ENCODE data around the gene C19orf67. TPM values are rescaled to one million over a fixed set of nuclear protein-coding genes. Genes with fewer than 3 reads are reported as not detected.

C19orf67 gene
- not detected for total RNA-seq

DNA sequence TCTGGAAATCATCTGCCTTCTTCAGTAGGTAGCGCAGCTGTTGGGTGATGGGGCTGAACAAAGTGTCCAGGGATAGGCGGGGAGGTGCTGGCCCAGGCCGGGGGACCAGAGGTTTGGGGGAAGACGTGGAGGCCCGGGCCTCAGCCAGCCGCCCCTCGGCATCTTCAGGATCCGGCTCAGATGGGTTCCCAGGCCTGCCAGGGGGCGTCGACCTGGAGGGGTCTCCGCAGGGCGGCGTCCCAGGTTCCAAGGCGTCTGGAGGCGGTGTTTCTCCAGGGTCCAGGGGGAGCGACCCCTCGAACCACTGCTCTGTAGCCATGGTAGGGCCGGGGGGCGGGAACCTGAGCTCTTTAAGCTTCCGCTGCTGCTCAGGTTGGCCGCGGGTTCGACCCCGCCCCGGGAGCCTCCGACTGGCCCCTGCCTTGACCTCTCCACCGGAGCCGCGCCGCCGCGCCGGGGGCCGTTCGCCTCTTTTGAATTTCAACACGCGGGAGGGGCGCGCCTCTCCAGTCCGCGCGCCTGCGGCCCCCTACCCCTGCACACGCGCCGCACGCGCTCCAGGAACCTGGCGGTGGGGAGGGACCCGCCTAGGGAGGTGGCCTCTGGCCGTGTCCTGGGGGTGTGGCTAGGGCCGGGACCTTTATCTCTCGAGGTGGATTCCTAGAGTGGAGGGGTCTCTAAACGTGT is at the start of gene C19orf67:
Gene C19orf67 (minus strand): TSS at position 475 of the 687 bp plus-strand sequence. CDS start 156 bp downstream, at position 319.
- TF ChIP-seq POLR2A (IDR thresholded peaks at IDR 0.05) (no peak), POLR2AphosphoS5 (IDR thresholded peaks at IDR 0.05) (no peak)
- TF ChIP-seq, protein P1, sequence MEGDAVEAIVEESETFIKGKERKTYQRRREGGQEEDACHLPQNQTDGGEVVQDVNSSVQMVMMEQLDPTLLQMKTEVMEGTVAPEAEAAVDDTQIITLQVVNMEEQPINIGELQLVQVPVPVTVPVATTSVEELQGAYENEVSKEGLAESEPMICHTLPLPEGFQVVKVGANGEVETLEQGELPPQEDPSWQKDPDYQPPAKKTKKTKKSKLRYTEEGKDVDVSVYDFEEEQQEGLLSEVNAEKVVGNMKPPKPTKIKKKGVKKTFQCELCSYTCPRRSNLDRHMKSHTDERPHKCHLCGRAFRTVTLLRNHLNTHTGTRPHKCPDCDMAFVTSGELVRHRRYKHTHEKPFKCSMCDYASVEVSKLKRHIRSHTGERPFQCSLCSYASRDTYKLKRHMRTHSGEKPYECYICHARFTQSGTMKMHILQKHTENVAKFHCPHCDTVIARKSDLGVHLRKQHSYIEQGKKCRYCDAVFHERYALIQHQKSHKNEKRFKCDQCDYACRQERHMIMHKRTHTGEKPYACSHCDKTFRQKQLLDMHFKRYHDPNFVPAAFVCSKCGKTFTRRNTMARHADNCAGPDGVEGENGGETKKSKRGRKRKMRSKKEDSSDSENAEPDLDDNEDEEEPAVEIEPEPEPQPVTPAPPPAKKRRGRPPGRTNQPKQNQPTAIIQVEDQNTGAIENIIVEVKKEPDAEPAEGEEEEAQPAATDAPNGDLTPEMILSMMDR (IDR thresholded peaks at IDR 0.05): no peak
- H3K27me3 ChIP-seq: no peaks in the 10 kb centered on the region
- H3K4me3 ChIP-seq: no peak within 1 kb of the TSS
- DNase-seq (ENCODE audit: low spot score in 2 of 2): no peak
- H3K4me1 ChIP-seq: no peaks in the 10 kb centered on the region
- intact Hi-C loops (cut with DNase I; ENCODE audit: low total_unique reads): no loop called here
- H3K36me3 ChIP-seq: no peaks in the 10 kb centered on the region
- no peak within 1 kb of the TSS for H3K27ac ChIP-seq
- no peaks in the 10 kb centered on the region for H3K9me3 ChIP-seq

DNA sequence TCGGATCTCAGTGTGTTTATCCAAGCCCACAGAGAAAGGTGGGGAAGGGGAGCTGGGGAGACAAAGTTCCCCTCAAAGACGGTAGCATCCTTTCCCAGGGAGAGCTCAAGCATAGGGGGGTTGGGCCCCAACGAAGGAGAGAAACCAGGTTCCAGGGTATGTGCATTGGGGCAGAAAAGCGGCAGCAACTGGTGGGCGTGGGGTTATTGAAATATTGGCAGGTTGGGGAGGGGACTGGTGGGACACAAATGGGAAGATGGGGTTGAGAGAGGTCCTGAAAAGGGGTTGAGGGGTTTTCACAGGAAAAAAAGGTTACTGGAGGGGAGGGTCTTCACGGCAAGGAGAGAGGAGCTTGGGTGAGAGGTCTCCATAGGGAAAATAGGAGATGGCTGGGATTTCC is 49.8 kb upstream of the C19orf67 start:
- Histone ChIP-seq H3K27ac (no peak overlapping the region), H3K36me3 (no peaks in the 10 kb centered on the region)
- intact Hi-C loops (cut with DNase I; ENCODE audit: low total_unique reads): no loop called here

DNA sequence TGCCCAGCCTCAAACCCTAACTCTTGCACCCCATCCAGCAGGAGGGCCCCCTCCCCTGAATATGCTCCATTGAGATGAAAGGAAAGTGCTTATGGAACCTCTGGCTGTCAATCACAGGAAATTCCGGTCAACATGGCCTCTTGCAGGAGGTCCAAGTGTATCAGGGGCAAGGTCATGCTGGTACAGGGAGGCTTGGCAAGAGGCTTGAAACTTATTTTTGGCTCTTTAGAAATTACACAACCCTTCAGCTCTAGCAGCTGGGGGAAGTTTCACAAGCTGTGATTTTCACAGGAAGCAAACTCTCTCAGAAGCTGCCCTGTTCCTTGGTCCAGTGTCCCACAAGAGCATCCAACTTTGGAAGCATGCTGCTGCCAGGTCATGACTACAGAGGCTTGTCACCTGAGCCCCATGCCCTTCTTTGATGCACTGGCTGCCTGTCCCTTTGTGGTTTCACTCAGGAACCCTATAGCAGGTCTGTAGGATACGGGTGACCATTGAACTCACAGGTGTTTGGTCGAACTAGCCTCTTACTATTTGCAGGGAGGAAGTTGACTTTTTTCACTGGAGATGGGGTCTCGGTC is 42.4 kb upstream of the C19orf67 start:
- Histone ChIP-seq H3K27ac (no peak overlapping the region), H3K9me3 (no peaks in the 10 kb centered on the region), H3K36me3 (no peaks in the 10 kb centered on the region), H3K4me1 (no peaks in the 10 kb centered on the region), H3K27me3 (no peaks in the 10 kb centered on the region), H3K4me3 (no peak overlapping the region)
- no peak for TF ChIP-seq POLR2A (IDR thresholded peaks at IDR 0.05)
- TF ChIP-seq, protein P1 (IDR thresholded peaks at IDR 0.05): no peak
- TF ChIP-seq POLR2AphosphoS5 (IDR thresholded peaks at IDR 0.05): no peak
- DNase-seq (ENCODE audit: low spot score in 2 of 2): no peak
- intact Hi-C loops (cut with DNase I; ENCODE audit: low total_unique reads): no loop called here

More for the DNA sequence above, 49.8 kb upstream of the C19orf67 start:
- no peaks in the 10 kb centered on the region for H3K27me3 ChIP-seq
- TF ChIP-seq, protein P1 (IDR thresholded peaks at IDR 0.05): no peak
- TF ChIP-seq POLR2A (IDR thresholded peaks at IDR 0.05) (no peak), POLR2AphosphoS5 (IDR thresholded peaks at IDR 0.05) (no peak)
- no peaks in the 10 kb centered on the region for H3K9me3 ChIP-seq
- DNase-seq (ENCODE audit: low spot score in 2 of 2): no peak
- peaks cover 0 to 4% of the 10 kb centered on the region in 2 donors for H3K4me1 ChIP-seq
- no peak overlapping the region for H3K4me3 ChIP-seq

DNA sequence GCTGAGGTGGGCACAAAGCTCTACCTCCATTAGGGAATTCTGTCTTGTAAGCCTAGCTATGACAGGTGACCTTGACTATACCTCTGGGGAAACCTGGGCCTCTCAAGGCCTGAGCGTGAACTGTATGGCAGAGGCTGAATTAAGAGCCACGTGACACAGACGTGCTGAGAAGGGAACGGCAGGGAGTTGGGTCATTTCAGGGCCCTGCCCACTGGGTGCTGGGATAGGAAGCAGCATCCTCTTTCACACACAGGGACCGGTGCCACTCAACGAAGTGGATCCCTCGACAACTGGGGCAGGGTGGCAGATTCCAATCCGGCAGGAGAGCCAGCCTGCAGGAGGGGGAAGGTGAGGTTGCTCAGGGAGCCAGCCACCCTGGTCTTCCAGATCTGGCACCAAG is 41.6 kb upstream of the C19orf67 start:
- H3K27ac ChIP-seq: no peak overlapping the region
- no peaks in the 10 kb centered on the region for H3K27me3 ChIP-seq
- H3K4me1 ChIP-seq: no peaks in the 10 kb centered on the region
- DNase-seq (ENCODE audit: low spot score in 2 of 2): no peak
- H3K36me3 ChIP-seq: no peaks in the 10 kb centered on the region
- no peak overlapping the region for H3K4me3 ChIP-seq
- no peaks in the 10 kb centered on the region for H3K9me3 ChIP-seq
- TF ChIP-seq POLR2AphosphoS5 (IDR thresholded peaks at IDR 0.05) (no peak), POLR2A (IDR thresholded peaks at IDR 0.05) (no peak)
- TF ChIP-seq, protein P1 (IDR thresholded peaks at IDR 0.05): no peak
- intact Hi-C loops (cut with DNase I; ENCODE audit: low total_unique reads): no loop called here

DNA sequence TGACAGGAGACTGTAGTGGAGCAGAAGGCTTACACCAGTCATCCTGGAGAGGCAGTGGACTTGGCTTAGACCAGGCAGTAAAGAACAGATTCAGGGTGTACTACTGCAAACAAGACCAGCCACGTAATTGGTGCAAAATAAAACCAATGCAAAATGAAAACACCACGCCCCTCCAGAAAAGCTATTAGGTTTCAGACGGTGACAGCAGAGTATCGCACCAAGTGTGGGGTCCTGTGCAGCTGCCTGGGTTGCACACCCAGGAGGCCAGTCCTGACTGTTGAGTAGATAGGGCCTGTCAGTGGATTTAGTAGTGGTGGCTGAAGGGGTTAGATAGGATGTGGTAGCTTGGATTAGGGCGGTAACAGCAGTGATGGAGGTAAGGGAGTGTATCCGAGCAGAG is 37.3 kb upstream of the C19orf67 start:
- Histone ChIP-seq H3K9me3 (no peaks in the 10 kb centered on the region), H3K36me3 (no peaks in the 10 kb centered on the region), H3K4me3 (no peak overlapping the region), H3K27ac (no peak overlapping the region), H3K27me3 (no peaks in the 10 kb centered on the region), H3K4me1 (peaks cover 5 to 12% of the 10 kb centered on the region in 2 donors)
- TF ChIP-seq, protein P1 (IDR thresholded peaks at IDR 0.05): no peak
- TF ChIP-seq POLR2A (IDR thresholded peaks at IDR 0.05) (no peak), POLR2AphosphoS5 (IDR thresholded peaks at IDR 0.05) (no peak)
- intact Hi-C loops (cut with DNase I; ENCODE audit: low total_unique reads): no loop called here
- no peak for DNase-seq (ENCODE audit: low spot score in 2 of 2)
